Left lung (tissue), 10 donors: ENCODE data around the gene SAG. TPM values are rescaled to one million over a fixed set of nuclear protein-coding genes. Genes with fewer than 3 reads are reported as not detected.
"Not testable (repeated sequence)": the region's sequence is repeated elsewhere in the genome, so short reads cannot be mapped to it uniquely, and the experiment has no call there.

ENCODE experiments used
- ATAC-seq: fragments of 200-7000 bp; cut with Tn5 transposase; one replicate; pipeline ENCODE4 v1.9.1; 2020; ENCODE audit warnings: moderate library complexity
- DNase-seq, 4 donors: peaks; one replicate each; pipeline ENCODE4 v3.0.0-alpha.2; 2013 to 2020
- H3K27ac ChIP-seq, 2 donors: fragments of 200-600 bp; sonication (generic) in 1 of 2; one replicate each; pipeline versions ENCODE4 v1.5.0 to v1.8.0; 2020 to 2021
- H3K27me3 ChIP-seq, 2 donors: fragments of 200-600 bp; sonication (generic) in 1 of 2; one replicate each; pipeline versions ENCODE4 v1.5.0 to v1.8.0; 2020 to 2021
- H3K36me3 ChIP-seq, 2 donors: fragments of 200-600 bp; sonication (generic) in 1 of 2; one replicate each; pipeline versions ENCODE4 v1.5.0 to v1.8.0; 2020 to 2021
- H3K4me1 ChIP-seq, 2 donors: fragments of 200-600 bp; one replicate each; pipeline ENCODE4 v1.8.0; 2021
- H3K4me3 ChIP-seq, 2 donors: fragments of 200-600 bp; sonication (generic) in 1 of 2; one replicate each; pipeline versions ENCODE4 v1.5.0 to v1.8.0; 2020 to 2021; ENCODE audit warnings: mild to moderate bottlenecking in 1 of 2
- H3K9me3 ChIP-seq, 2 donors: fragments of 200-600 bp; sonication (generic) in 1 of 2; one replicate each; pipeline versions ENCODE4 v1.5.0 to v1.8.0; 2020 to 2021
- CTCF ChIP-seq, 2 donors: fragments of 200-600 bp; sonication (generic) in 1 of 2; IDR thresholded peaks; one replicate each; pipeline versions ENCODE4 v1.5.0 to v1.8.0; 2021; ENCODE audit warnings: antibody characterized with exemption in 2 of 2
- intact Hi-C, 2 donors: fragments of 100-400 bp; cut with DNase I; formaldehyde crosslinking; loops; one replicate each; pipeline versions ENCODE4 v1.11.2 to v1.14.2; 2022
- polyA plus RNA-seq, 6 donors: library from polyadenylated mRNA; unstranded; fragments of 120-200 nt; gene quantifications; one replicate each; pipeline ENCODE4 v1.2.1, GENCODE V29; 2013; ENCODE audit not compliant: insufficient read length in 6 of 6
- total RNA-seq, 2 donors: library from RNA; stranded (reverse); fragmentation: NEBNext Ultra II Directional; extraction: Animal tissue kit (Norgen Biotek cat#: 25700); gene quantifications; one replicate each; pipeline ENCODE4 v1.2.1, GENCODE V29; 2021
- donor health status: DM: no; HTN: yes; CAD: no.
- donor health status: DM: no; HTN: no; CAD: no.

The SAG gene
- total and polyA plus RNA-seq, 8 donors: 0.08 to 0.24 (median 0.19) TPM; not detected in 2

GRCh38 chr2:233372855-233373254, 65.2 kb downstream of the SAG start:
- intact Hi-C loops: no loop called here

GRCh38 chr2:233373316-233373715, 65.7 kb downstream of the SAG start:
- H3K27ac ChIP-seq: no peak overlapping the region
- no peak overlapping the region for H3K4me3 ChIP-seq
- no peaks in the 10 kb centered on the region for H3K27me3 ChIP-seq
- intact Hi-C loops: no loop called here
- H3K9me3 ChIP-seq: no peaks in the 10 kb centered on the region
- peaks cover 0 to 26% of the 10 kb centered on the region in 2 donors for H3K36me3 ChIP-seq
- ATAC-seq (no peak), DNase-seq (no peak)
- no peak for TF ChIP-seq CTCF (IDR thresholded peaks at IDR 0.05)
- peaks cover 0 to 43% of the 10 kb centered on the region in 2 donors for H3K4me1 ChIP-seq

More at GRCh38 chr2:233372855-233373254, 65.2 kb downstream of the SAG start:
- ATAC-seq: no peak
- H3K4me3 ChIP-seq: no peak overlapping the region
- no peak for TF ChIP-seq CTCF (IDR thresholded peaks at IDR 0.05)
- H3K27ac ChIP-seq: no peak overlapping the region
- peaks cover 0 to 26% of the 10 kb centered on the region in 2 donors for H3K36me3 ChIP-seq
- H3K4me1 ChIP-seq: peaks cover 0 to 48% of the 10 kb centered on the region in 2 donors
- H3K9me3 ChIP-seq: no peaks in the 10 kb centered on the region
- no peaks in the 10 kb centered on the region for H3K27me3 ChIP-seq
- DNase-seq: no peak

- Histone ChIP-seq H3K4me1 (peaks cover 0 to 29% of the 10 kb centered on the region in 2 donors), H3K27ac (peak overlapping the region; percentile 51 to 68), H3K36me3 (peaks cover 0 to 26% of the 10 kb centered on the region in 2 donors)
- H3K27me3 ChIP-seq, intact Hi-C loops, H3K4me3 ChIP-seq, H3K9me3 ChIP-seq: not testable (repeated sequence)
- ATAC-seq (peak; percentile 56), DNase-seq (peak in 1 of 4 donors; percentile 47)
Measured at GRCh38 chr2:233374776-233375175, 67.2 kb downstream of the SAG start.

GRCh38 chr2:233375490-233376314, 68.1 kb downstream of the SAG start:
- no peaks in the 10 kb centered on the region for H3K27me3 ChIP-seq
- peaks cover 0 to 26% of the 10 kb centered on the region in 2 donors for H3K36me3 ChIP-seq
- DNase-seq: no peak
- H3K27ac ChIP-seq: peak overlapping the region; percentile 51 to 68
- H3K4me1 ChIP-seq: peaks cover 0 to 19% of the 10 kb centered on the region in 2 donors
- intact Hi-C loops: no loop called here
- no peak for TF ChIP-seq CTCF (IDR thresholded peaks at IDR 0.05)
- no peak overlapping the region for H3K4me3 ChIP-seq
- ATAC-seq: peak; percentile 80
- no peaks in the 10 kb centered on the region for H3K9me3 ChIP-seq

GRCh38 chr2:233379034-233379433, 71.4 kb downstream of the SAG start:
- no peaks in the 10 kb centered on the region for H3K27me3 ChIP-seq
- ATAC-seq: no peak
- peaks cover 0 to 34% of the 10 kb centered on the region in 2 donors for H3K4me1 ChIP-seq
- DNase-seq: no peak
- no peak for TF ChIP-seq CTCF (IDR thresholded peaks at IDR 0.05)
- no peak overlapping the region for H3K27ac ChIP-seq
- intact Hi-C loops: no loop called here
- peaks cover 0 to 10% of the 10 kb centered on the region in 2 donors for H3K36me3 ChIP-seq
- no peaks in the 10 kb centered on the region for H3K9me3 ChIP-seq
- no peak overlapping the region for H3K4me3 ChIP-seq
